Tibial nerve (tissue), 4 donors: ENCODE measurements around the gene PLEK.

ENCODE experiments used
- EP300 ChIP-seq, 2 donors: sonication (generic); formaldehyde crosslinking; IDR thresholded peaks; one replicate each; pipeline ENCODE4 v1.6.1; 2017; ENCODE audit warnings: antibody characterized with exemption in 2 of 2, mild to moderate bottlenecking in 1 of 2
- POLR2A ChIP-seq, 2 donors: fragments of 450-650 bp; IDR thresholded peaks; one replicate each; pipeline ENCODE4 v1.6.1; 2017; ENCODE audit warnings: antibody characterized with exemption in 2 of 2, mild to moderate bottlenecking in 2 of 2, moderate library complexity in 2 of 2
- TF ChIP-seq, protein P1 (sequence below), 5 experiments: fragments of 200-600 bp in 3 of 5; fragments of 450-650 bp in 2 of 5; sonication (generic) in 3 of 5; IDR thresholded peaks; one replicate each; pipeline ENCODE4 v1.5.1; 2016 to 2019; ENCODE audit warnings: antibody characterized with exemption in 5 of 5, mild to moderate bottlenecking in 3 of 5, moderate library complexity in 2 of 5

- TF ChIP-seq, protein P1, sequence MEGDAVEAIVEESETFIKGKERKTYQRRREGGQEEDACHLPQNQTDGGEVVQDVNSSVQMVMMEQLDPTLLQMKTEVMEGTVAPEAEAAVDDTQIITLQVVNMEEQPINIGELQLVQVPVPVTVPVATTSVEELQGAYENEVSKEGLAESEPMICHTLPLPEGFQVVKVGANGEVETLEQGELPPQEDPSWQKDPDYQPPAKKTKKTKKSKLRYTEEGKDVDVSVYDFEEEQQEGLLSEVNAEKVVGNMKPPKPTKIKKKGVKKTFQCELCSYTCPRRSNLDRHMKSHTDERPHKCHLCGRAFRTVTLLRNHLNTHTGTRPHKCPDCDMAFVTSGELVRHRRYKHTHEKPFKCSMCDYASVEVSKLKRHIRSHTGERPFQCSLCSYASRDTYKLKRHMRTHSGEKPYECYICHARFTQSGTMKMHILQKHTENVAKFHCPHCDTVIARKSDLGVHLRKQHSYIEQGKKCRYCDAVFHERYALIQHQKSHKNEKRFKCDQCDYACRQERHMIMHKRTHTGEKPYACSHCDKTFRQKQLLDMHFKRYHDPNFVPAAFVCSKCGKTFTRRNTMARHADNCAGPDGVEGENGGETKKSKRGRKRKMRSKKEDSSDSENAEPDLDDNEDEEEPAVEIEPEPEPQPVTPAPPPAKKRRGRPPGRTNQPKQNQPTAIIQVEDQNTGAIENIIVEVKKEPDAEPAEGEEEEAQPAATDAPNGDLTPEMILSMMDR (IDR thresholded peaks at IDR 0.05) = no peak
- TF ChIP-seq POLR2A (IDR thresholded peaks at IDR 0.05) (no peak), EP300 (IDR thresholded peaks at IDR 0.05) (no peak)
These were observed 44.9 kb upstream of the PLEK start for GRCh38 chr2:68320118-68320641.
